ENCODE results near the gene ZNF275.

DNA sequence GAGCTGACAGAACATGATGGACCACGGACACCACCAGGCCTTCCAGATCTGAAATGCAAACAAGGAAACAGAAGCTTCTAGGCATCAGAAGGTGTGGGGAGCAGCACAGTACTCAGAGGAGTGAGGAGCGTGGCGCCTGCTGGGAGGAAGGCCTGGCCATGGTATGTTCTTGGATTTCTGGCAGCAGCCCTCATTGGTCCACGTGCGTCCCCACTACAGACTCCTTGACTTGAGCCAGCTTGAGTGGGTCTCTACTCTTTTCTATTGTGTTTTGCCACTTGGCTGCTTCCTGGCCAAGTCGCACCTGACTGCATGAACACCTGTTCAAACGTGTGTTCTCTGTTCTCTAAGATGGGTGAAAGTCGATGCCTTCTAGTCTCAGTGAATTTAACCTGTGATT, 18.0 kb downstream of the ZNF275 start:
- TF ChIP-seq, protein P1, sequence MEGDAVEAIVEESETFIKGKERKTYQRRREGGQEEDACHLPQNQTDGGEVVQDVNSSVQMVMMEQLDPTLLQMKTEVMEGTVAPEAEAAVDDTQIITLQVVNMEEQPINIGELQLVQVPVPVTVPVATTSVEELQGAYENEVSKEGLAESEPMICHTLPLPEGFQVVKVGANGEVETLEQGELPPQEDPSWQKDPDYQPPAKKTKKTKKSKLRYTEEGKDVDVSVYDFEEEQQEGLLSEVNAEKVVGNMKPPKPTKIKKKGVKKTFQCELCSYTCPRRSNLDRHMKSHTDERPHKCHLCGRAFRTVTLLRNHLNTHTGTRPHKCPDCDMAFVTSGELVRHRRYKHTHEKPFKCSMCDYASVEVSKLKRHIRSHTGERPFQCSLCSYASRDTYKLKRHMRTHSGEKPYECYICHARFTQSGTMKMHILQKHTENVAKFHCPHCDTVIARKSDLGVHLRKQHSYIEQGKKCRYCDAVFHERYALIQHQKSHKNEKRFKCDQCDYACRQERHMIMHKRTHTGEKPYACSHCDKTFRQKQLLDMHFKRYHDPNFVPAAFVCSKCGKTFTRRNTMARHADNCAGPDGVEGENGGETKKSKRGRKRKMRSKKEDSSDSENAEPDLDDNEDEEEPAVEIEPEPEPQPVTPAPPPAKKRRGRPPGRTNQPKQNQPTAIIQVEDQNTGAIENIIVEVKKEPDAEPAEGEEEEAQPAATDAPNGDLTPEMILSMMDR (conservative IDR thresholded peaks at IDR 0.05; ENCODE audit: low read depth, low read length), result no peak
- no peak for TF ChIP-seq RCOR1 (IDR thresholded peaks at IDR 0.05; ENCODE audit: insufficient replicate concordance, low read length)
- TF ChIP-seq RFX5 (IDR thresholded peaks at IDR 0.05; ENCODE audit: low read depth, low read length), result no peak
